ENCODE measurements around the gene CLIP2. TPM values are rescaled to one million over a fixed set of nuclear protein-coding genes. Genes with fewer than 3 reads are reported as not detected.
"Not testable (repeated sequence)": the region's sequence is repeated elsewhere in the genome, so short reads cannot be mapped to it uniquely, and the experiment has no call there.

CLIP2 gene
- total RNA-seq, 1 donor from 2014 or later, result 61.7 TPM

DNA sequence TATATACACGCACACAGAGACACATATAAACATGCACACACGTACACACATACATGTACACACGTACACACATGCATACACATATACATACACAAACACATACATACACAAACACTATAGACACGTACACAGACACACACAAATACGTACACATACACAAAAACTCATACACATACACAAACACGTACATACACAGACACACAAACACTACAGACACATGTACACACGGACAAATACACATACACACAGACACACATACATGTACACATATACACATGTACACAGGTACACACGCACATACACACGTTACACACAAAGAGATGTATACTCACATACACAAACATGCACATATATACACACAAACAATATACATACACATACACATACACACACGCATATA is 129.3 kb downstream of the CLIP2 start:
- Mint-ChIP-seq H3K4me1 (no peaks in the 10 kb centered on the region), H3K9me3 (no peaks in the 10 kb centered on the region), H3K27ac (no peak overlapping the region), H3K36me3 (ENCODE audit: low read depth) (no peaks in the 10 kb centered on the region), H3K27me3 (no peaks in the 10 kb centered on the region), H3K4me3 (no peak overlapping the region)
- no peak for ATAC-seq (ENCODE audit: low read depth)
- intact Hi-C loops (cut with micrococcal nuclease), result no loop called here
- TF ChIP-seq CTCF (IDR thresholded peaks at IDR 0.05), result no peak
- POLR2A ChIA-PET, result no interaction called here
- DNase-seq, result no peak
- CTCF ChIA-PET, result interaction anchor here (0.8 to 1.2 kb wide), 5 partner anchors 8 to 212 kb away, joined by 3 to 6 read pairs (median 3); no protein-coding TSS in a partner anchor

GRCh38 chr7:74419232-74419631 is 130.0 kb downstream of the CLIP2 start:
- H3K27me3 Mint-ChIP-seq; H3K4me3 Mint-ChIP-seq; H3K9me3 Mint-ChIP-seq; intact Hi-C loops (cut with micrococcal nuclease); H3K4me1 Mint-ChIP-seq; ATAC-seq (ENCODE audit: low read depth); H3K36me3 Mint-ChIP-seq (ENCODE audit: low read depth); DNase-seq; H3K27ac Mint-ChIP-seq: not testable (repeated sequence)
- ChIA-PET CTCF (interaction anchor here (1.2 kb wide), 1 partner anchor 9 kb away, joined by 6 read pairs; no protein-coding TSS in a partner anchor), POLR2A (interaction anchor here (0.7 kb wide), 1 partner anchor 264 kb away, joined by 3 read pairs; no protein-coding TSS in a partner anchor)

GRCh38 chr7:74420006-74420405 is 130.8 kb downstream of the CLIP2 start:
- ChIA-PET POLR2A (no interaction called here), CTCF (interaction anchor here (0.7 kb wide), 1 partner anchor 30 kb away, joined by 4 read pairs; no protein-coding TSS in a partner anchor)
- Mint-ChIP-seq H3K4me1 (no peaks in the 10 kb centered on the region), H3K27ac (no peak overlapping the region), H3K4me3 (no peak overlapping the region), H3K27me3 (no peaks in the 10 kb centered on the region), H3K36me3 (ENCODE audit: low read depth) (no peaks in the 10 kb centered on the region), H3K9me3 (no peaks in the 10 kb centered on the region)
- ATAC-seq (ENCODE audit: low read depth) (no peak), DNase-seq (no peak)
- no peak for TF ChIP-seq CTCF (IDR thresholded peaks at IDR 0.05)
- intact Hi-C loops (cut with micrococcal nuclease), result no loop called here

- intact Hi-C loops (cut with micrococcal nuclease), result no loop called here
- H3K4me1 Mint-ChIP-seq, result no peaks in the 10 kb centered on the region
- ChIA-PET CTCF (no interaction called here), POLR2A (no interaction called here)
- H3K9me3 Mint-ChIP-seq, result no peaks in the 10 kb centered on the region
- no peaks in the 10 kb centered on the region for H3K27me3 Mint-ChIP-seq
- no peak for DNase-seq
- H3K36me3 Mint-ChIP-seq (ENCODE audit: low read depth), result no peaks in the 10 kb centered on the region
- no peak overlapping the region for H3K27ac Mint-ChIP-seq
- ATAC-seq (ENCODE audit: low read depth), result no peak
- H3K4me3 Mint-ChIP-seq, result no peak overlapping the region
- TF ChIP-seq CTCF (IDR thresholded peaks at IDR 0.05), result no peak
These were observed 135.2 kb downstream of the CLIP2 start for GRCh38 chr7:74424291-74424880.

DNA sequence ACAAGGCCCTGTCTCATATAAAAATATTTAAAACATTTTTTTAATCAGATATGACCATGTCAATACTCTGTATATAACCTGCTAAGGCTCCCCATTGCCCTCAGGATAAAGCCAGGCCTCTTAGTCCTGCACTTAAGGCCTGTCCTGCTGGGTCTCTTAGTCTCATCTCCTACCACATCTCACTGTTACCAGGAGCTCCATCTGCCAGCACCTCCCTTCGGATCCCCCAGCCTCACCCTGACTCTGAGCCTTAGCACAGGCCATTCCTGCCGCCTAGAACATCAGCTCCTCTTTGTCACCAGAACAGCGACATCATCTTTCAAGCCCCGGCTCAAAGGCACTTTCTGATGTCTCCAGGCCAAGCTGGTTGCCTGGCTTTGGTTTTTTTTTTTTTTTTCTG is 138.8 kb downstream of the CLIP2 start:
- ChIA-PET POLR2A (no interaction called here), CTCF (no interaction called here)
- ATAC-seq (ENCODE audit: low read depth) (no peak), DNase-seq (no peak)
- Mint-ChIP-seq H3K27ac (no peak overlapping the region), H3K36me3 (ENCODE audit: low read depth) (no peaks in the 10 kb centered on the region), H3K27me3 (no peaks in the 10 kb centered on the region), H3K9me3 (no peaks in the 10 kb centered on the region), H3K4me3 (no peak overlapping the region), H3K4me1 (no peaks in the 10 kb centered on the region)
- intact Hi-C loops (cut with micrococcal nuclease), result no loop called here
- TF ChIP-seq CTCF (IDR thresholded peaks at IDR 0.05), result no peak

Measured in activated B cell treated with CpG ODN at 0.5 μM for 24 hours (primary cell).